Measurements from ENCODE around the gene SMC1A. TPM values are rescaled to one million over a fixed set of nuclear protein-coding genes. Genes with fewer than 3 reads are reported as not detected.
A peak's percentile ranks its signal among the peaks of the same experiment; 100 is the strongest.
"Not testable (repeated sequence)": the region's sequence is repeated elsewhere in the genome, so short reads cannot be mapped to it uniquely, and the experiment has no call there.

Gene SMC1A
- total RNA-seq, 1 donor from 2014 or later = 51.8 TPM

DNA sequence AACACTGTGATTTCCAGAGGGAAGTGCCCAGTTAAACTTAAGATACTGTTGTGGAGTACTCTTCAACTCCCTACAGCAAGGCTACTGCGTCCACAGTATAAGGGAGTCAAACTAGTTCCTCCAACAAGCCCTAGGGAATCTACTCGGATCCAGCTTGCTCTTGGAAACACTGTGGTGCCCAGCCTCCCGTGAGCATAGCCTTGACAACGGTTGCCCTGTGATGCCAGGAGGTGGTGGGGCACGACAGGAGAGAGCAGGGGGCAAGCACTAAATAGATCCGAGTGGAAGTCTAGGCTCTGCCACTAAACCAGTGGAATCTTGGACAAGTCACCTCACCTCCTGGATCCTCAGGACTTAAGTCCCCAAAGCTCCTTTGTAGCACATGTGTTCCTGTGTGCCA is 45.6 kb downstream of the SMC1A start:
- H3K36me3 ChIP-seq = peaks cover 28% of the 10 kb centered on the region
- no peak for ATAC-seq
- no peak overlapping the region for H3K27ac ChIP-seq
- H3K4me3 ChIP-seq = no peak overlapping the region
- DNase-seq = no peak
- intact Hi-C loops (cut with DNase I) = no loop called here
- no peaks in the 10 kb centered on the region for H3K9me3 ChIP-seq
- no peaks in the 10 kb centered on the region for H3K27me3 ChIP-seq
- no peaks in the 10 kb centered on the region for H3K4me1 ChIP-seq
- TF ChIP-seq, protein P1, sequence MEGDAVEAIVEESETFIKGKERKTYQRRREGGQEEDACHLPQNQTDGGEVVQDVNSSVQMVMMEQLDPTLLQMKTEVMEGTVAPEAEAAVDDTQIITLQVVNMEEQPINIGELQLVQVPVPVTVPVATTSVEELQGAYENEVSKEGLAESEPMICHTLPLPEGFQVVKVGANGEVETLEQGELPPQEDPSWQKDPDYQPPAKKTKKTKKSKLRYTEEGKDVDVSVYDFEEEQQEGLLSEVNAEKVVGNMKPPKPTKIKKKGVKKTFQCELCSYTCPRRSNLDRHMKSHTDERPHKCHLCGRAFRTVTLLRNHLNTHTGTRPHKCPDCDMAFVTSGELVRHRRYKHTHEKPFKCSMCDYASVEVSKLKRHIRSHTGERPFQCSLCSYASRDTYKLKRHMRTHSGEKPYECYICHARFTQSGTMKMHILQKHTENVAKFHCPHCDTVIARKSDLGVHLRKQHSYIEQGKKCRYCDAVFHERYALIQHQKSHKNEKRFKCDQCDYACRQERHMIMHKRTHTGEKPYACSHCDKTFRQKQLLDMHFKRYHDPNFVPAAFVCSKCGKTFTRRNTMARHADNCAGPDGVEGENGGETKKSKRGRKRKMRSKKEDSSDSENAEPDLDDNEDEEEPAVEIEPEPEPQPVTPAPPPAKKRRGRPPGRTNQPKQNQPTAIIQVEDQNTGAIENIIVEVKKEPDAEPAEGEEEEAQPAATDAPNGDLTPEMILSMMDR (IDR thresholded peaks at IDR 0.05) = no peak

DNA sequence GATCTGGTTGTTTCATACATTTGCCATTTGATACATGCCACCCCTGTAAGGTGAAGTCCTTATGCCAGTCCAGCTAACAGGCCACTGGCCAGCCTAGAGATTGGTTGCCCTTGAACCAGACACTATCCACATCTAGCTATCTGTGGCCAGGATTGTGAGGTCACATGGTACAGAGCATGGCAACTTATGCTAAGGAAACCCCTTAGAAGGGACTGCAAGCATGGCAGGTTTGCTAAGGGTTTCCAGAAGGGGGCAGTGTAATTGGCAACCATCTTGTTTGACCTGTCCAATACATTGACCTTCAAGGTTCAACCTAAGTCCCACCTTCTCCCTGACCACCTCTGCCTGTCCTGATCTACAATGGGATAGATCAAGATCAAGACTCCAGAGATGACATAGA is 47.5 kb downstream of the SMC1A start:
- intact Hi-C loops (cut with DNase I) = no loop called here
- Histone ChIP-seq H3K36me3 (peaks cover 10% of the 10 kb centered on the region), H3K4me1 (no peaks in the 10 kb centered on the region), H3K9me3 (no peaks in the 10 kb centered on the region), H3K27ac (no peak overlapping the region), H3K27me3 (no peaks in the 10 kb centered on the region), H3K4me3 (no peak overlapping the region)
- TF ChIP-seq, protein P1 (IDR thresholded peaks at IDR 0.05) = no peak
- ATAC-seq (no peak), DNase-seq (no peak)

DNA sequence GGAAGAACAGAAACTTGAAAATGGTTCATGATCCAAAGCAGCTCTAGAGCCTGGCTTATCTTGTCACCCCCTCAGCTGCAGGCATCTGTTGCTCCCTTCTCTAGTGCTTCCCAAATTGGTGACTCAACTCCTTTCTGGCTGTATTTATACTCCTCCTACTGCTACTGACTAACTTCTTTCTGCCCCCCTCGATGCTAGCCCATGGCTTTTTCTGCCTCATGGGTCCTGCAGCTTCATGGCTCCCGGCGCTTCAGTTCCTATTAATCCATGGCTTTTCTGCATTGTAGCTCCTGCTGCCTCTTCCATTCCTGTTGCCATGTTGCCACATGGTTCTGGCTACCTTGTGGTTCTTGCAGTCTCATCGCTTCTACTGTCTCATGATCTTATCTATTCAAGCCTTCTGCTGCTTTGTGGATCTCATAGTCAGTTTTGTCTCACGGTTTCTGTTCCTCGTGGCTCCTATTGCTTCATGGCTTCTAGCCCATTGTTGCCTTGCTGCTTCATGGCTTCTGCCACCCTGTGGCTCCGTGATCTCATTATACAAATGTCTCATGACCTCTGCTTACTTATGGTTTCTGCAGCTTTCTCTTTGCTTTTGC is 48.1 kb downstream of the SMC1A start:
- no peaks in the 10 kb centered on the region for H3K27me3 ChIP-seq
- DNase-seq (no peak), ATAC-seq (peak; percentile 75)
- H3K36me3 ChIP-seq = peaks cover 5% of the 10 kb centered on the region
- H3K4me3 ChIP-seq = no peak overlapping the region
- H3K9me3 ChIP-seq = no peaks in the 10 kb centered on the region
- intact Hi-C loops (cut with DNase I) = no loop called here
- H3K27ac ChIP-seq = no peak overlapping the region
- no peaks in the 10 kb centered on the region for H3K4me1 ChIP-seq
- TF ChIP-seq, protein P1 (IDR thresholded peaks at IDR 0.05) = no peak

DNA sequence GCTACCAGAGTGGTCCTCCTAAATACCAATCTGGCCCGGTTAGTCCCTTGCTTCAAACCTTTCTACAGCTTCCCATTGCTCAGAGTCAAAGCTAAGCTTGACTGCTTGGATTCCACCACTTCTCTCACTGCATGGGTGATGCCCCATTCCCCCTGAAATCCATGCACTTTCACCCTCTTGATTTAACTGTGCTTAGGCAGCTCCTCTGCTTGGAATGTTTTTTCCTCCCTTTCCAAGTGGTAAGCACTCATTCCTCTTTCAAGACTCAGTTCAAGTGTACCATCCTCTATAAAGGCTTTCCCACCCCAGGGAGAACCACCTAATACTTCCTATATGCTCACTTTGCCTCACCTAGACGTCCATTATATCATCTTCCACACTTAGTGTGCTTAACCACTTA is 49.1 kb downstream of the SMC1A start:
- DNase-seq = no peak
- intact Hi-C loops (cut with DNase I) = no loop called here
- Histone ChIP-seq H3K4me3 (no peak overlapping the region), H3K27ac (no peak overlapping the region), H3K27me3 (no peaks in the 10 kb centered on the region), H3K9me3 (no peaks in the 10 kb centered on the region), H3K4me1 (no peaks in the 10 kb centered on the region), H3K36me3 (no peaks in the 10 kb centered on the region)
- TF ChIP-seq, protein P1 (IDR thresholded peaks at IDR 0.05) = no peak
- ATAC-seq = no peak

DNA sequence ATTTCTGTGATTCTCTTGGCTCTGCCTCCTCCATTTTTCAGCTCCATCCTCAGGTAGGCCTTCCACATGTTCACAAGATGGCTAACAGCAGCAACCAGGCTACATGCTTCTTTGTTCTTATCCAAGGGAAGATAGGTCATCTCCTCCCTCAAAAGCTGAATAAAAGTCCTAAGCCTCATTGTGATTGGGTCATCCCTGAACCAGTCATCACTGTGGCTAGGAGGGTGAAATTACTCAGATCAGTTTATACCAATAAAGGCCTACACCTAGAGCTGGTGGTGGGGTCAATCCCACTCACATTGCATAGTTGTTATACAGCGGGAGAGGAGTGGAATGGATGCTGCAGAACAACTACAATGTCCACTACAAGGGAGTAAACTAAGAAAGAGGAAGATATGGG is 56.0 kb downstream of the SMC1A start:
- ATAC-seq; H3K36me3 ChIP-seq; H3K27me3 ChIP-seq; intact Hi-C loops (cut with DNase I); H3K9me3 ChIP-seq; DNase-seq; H3K27ac ChIP-seq; H3K4me1 ChIP-seq; H3K4me3 ChIP-seq: not testable (repeated sequence)

DNA sequence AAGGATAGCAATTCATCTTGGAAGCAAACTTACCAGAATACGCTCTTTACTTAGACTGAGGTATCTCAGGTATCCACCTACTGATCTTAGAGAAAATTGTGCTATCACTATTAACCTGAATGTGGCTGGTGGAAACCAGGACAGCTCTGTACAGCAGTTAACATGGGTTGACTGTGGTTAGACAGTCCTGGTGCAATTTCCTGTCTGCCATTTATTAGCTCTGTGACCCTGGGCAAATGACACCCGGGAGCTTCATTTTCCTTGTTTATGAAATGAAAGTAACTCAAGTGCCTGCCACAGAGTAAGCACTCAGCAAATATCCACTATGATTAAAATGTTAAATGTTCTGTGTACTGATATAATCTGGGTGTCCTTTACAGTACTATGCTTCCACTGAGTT is 60.0 kb downstream of the SMC1A start:
- TF ChIP-seq, protein P1 (IDR thresholded peaks at IDR 0.05) = no peak

More for the DNA sequence above, 60.0 kb downstream of the SMC1A start:
- no peak overlapping the region for H3K4me3 ChIP-seq
- no peaks in the 10 kb centered on the region for H3K27me3 ChIP-seq
- H3K36me3 ChIP-seq = no peaks in the 10 kb centered on the region
- H3K4me1 ChIP-seq = no peaks in the 10 kb centered on the region
- ATAC-seq (peak; percentile 59), DNase-seq (no peak)
- intact Hi-C loops (cut with DNase I) = no loop called here
- H3K9me3 ChIP-seq = no peaks in the 10 kb centered on the region
- H3K27ac ChIP-seq = no peak overlapping the region

Data from upper lobe of right lung (tissue), 1 donor.